DND-41 (cell line): ENCODE results near the gene FRS2.

ENCODE experiments used
- ATAC-seq: fragments of 200-7000 bp; cut with Tn5 transposase; 3 replicates; pipeline ENCODE4 v1.9.1; 2021; ENCODE audit warnings: low read depth; ENCODE audit not compliant: insufficient read depth
- DNase-seq: peaks from one replicate; pipeline ENCODE4 v3.0.0-alpha.2; 2020
- H2AFZ ChIP-seq: 2 replicates; pipeline ENCODE4 v1.6.0; 2012; ENCODE audit warnings: low read depth, low read length
- H3K27ac ChIP-seq: 2 replicates; pipeline ENCODE4 v1.5.1; 2012; ENCODE audit warnings: low read length, inconsistent platforms
- H3K27me3 ChIP-seq: fragments of 200-600 bp; sonication (generic); 2 replicates; pipeline ENCODE4 v1.6.0; 2012; ENCODE audit warnings: low read length, mild to moderate bottlenecking, inconsistent platforms; ENCODE audit not compliant: insufficient read depth, poor library complexity
- H3K36me3 ChIP-seq: 2 replicates; pipeline ENCODE4 v1.5.1; 2012; ENCODE audit warnings: low read length, inconsistent platforms; ENCODE audit not compliant: insufficient read depth
- H3K4me1 ChIP-seq: 2 replicates; pipeline ENCODE4 v1.5.1; 2012; ENCODE audit warnings: mild to moderate bottlenecking, low read length; ENCODE audit not compliant: insufficient read depth
- H3K4me2 ChIP-seq: 2 replicates; pipeline ENCODE4 v1.6.0; 2012; ENCODE audit warnings: mild to moderate bottlenecking, moderate library complexity, low read length, inconsistent platforms; ENCODE audit not compliant: insufficient read depth
- H3K4me3 ChIP-seq, 2 experiments: fragments of 200-600 bp in 1 of 2; shearing (Covaris generic) in 1 of 2; 2 replicates each; pipeline ENCODE4 v1.5.1; 2012 to 2016; ENCODE audit warnings: inconsistent platforms in 2 of 2, low read length in 2 of 2, mild to moderate bottlenecking in 2 of 2, low read depth in 1 of 2, moderate library complexity in 1 of 2
- H3K79me2 ChIP-seq: 2 replicates; pipeline ENCODE4 v1.6.0; 2012; ENCODE audit warnings: low read length, inconsistent platforms; ENCODE audit not compliant: insufficient read depth
- H3K9ac ChIP-seq: 2 replicates; pipeline ENCODE4 v1.6.0; 2012; ENCODE audit warnings: low read depth, mild to moderate bottlenecking, inconsistent platforms, low read length, moderate library complexity
- H3K9me3 ChIP-seq: 2 replicates; pipeline ENCODE4 v1.5.1; 2012; ENCODE audit warnings: low read length, moderate library complexity, mild to moderate bottlenecking, inconsistent platforms; ENCODE audit not compliant: insufficient read depth, severe bottlenecking
- H4K20me1 ChIP-seq: 2 replicates; pipeline ENCODE4 v1.6.0; 2012; ENCODE audit warnings: low read length; ENCODE audit not compliant: insufficient read depth
- EZH2 ChIP-seq: IDR thresholded peaks from 3 replicates; pipeline ENCODE4 v1.6.1; 2012; ENCODE audit warnings: borderline replicate concordance, low read depth, mild to moderate bottlenecking, moderate library complexity, low read length, inconsistent platforms; ENCODE audit not compliant: severe bottlenecking
- TF ChIP-seq, protein P1 (sequence below): IDR thresholded peaks from 2 replicates; pipeline ENCODE4 v1.5.1; 2012; ENCODE audit warnings: borderline replicate concordance, low read length, moderate library complexity, mild to moderate bottlenecking; ENCODE audit not compliant: poor library complexity, severe bottlenecking; ENCODE audit errors: extremely low read depth

Gene FRS2

DNA sequence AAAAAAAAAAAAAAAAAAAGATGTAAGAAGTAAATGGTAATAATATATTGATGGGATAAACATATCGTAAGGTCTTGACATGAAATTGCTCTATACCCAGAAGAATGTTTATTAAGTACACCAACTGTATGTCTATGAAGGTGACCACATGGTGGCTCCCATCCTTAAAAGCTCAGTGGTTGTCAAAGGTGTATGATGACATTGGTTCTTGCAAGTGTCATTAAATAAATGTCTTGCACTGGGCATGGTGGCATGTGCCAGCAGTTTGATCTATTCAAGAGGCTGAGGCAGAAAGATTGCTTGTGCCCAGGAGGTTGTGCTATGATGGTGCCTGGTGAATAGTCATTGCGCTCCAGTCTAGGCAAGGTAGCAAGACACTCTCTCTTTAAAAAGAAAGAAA, 125.5 kb downstream of the FRS2 start:
- no peak for TF ChIP-seq EZH2
- TF ChIP-seq, protein P1, sequence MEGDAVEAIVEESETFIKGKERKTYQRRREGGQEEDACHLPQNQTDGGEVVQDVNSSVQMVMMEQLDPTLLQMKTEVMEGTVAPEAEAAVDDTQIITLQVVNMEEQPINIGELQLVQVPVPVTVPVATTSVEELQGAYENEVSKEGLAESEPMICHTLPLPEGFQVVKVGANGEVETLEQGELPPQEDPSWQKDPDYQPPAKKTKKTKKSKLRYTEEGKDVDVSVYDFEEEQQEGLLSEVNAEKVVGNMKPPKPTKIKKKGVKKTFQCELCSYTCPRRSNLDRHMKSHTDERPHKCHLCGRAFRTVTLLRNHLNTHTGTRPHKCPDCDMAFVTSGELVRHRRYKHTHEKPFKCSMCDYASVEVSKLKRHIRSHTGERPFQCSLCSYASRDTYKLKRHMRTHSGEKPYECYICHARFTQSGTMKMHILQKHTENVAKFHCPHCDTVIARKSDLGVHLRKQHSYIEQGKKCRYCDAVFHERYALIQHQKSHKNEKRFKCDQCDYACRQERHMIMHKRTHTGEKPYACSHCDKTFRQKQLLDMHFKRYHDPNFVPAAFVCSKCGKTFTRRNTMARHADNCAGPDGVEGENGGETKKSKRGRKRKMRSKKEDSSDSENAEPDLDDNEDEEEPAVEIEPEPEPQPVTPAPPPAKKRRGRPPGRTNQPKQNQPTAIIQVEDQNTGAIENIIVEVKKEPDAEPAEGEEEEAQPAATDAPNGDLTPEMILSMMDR = peak; percentile 11
- Histone ChIP-seq H3K79me2 (peaks cover 23% of the 10 kb centered on the region; the same call in 1 of the 2 replicates), H2AFZ (no peak overlapping the region), H3K4me3 (no peak overlapping the region), H3K9me3 (no peaks in the 10 kb centered on the region), H3K9ac (no peak overlapping the region), H4K20me1 (peaks cover 28% of the 10 kb centered on the region; the same call in 1 of the 2 replicates), H3K27ac (no peak overlapping the region), H3K4me1 (no peaks in the 10 kb centered on the region; the same call in 1 of the 2 replicates), H3K36me3 (peaks cover 98% of the 10 kb centered on the region), H3K4me2 (no peak overlapping the region), H3K27me3 (no peaks in the 10 kb centered on the region)
- DNase-seq (no peak), ATAC-seq (peak; percentile 47; the same call in 1 of the 3 replicates)

DNA sequence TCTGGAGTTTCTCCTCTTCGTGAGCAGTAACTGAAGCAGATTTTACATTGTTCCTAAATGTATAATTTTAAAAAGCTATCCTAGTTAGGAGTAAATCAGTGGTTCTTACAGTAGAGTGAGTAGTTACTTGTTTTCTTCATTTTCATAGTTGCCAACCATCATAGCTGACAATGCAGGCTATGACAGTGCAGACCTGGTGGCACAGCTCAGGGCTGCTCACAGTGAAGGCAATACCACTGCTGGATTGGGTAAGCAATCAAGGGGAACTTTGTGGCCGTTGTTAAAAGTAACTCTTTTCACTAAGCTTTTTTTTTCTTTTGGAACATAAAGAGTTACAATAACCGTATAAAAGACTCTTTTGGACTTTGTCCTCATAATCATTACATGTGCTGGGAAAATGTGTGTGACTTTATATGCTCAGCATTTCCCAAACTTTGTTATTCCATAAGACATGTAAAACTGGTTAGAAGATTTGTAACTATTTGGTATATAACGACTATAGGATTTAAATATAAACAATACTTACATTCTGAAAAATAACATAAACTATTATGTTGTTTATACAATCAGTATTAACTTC, 128.1 kb downstream of the FRS2 start:
- no peaks in the 10 kb centered on the region for H3K4me1 ChIP-seq
- peaks cover 13% of the 10 kb centered on the region; the same call in 1 of the 2 replicates for H3K79me2 ChIP-seq
- no peak for ATAC-seq
- no peak overlapping the region for H3K27ac ChIP-seq
- peaks cover 98% of the 10 kb centered on the region for H3K36me3 ChIP-seq
- TF ChIP-seq EZH2 = no peak
- TF ChIP-seq, protein P1 = no peak
- no peak overlapping the region for H2AFZ ChIP-seq
- no peak overlapping the region for H3K9ac ChIP-seq
- no peak overlapping the region for H3K4me3 ChIP-seq
- H3K9me3 ChIP-seq = no peaks in the 10 kb centered on the region
- no peaks in the 10 kb centered on the region for H3K27me3 ChIP-seq
- H4K20me1 ChIP-seq = peaks cover 24% of the 10 kb centered on the region; the same call in 1 of the 2 replicates
- H3K4me2 ChIP-seq = no peak overlapping the region
- DNase-seq = no peak

- Histone ChIP-seq H3K9ac (no peak overlapping the region), H2AFZ (no peak overlapping the region), H3K4me1 (no peaks in the 10 kb centered on the region), H3K4me2 (no peak overlapping the region), H4K20me1 (peaks cover 18% of the 10 kb centered on the region; the same call in 1 of the 2 replicates), H3K4me3 (no peak overlapping the region), H3K27ac (no peak overlapping the region), H3K79me2 (peaks cover 2% of the 10 kb centered on the region; the same call in 1 of the 2 replicates), H3K9me3 (no peaks in the 10 kb centered on the region), H3K27me3 (no peaks in the 10 kb centered on the region), H3K36me3 (peaks cover 76% of the 10 kb centered on the region)
- DNase-seq (no peak), ATAC-seq (no peak)
- no peak for TF ChIP-seq EZH2
- TF ChIP-seq, protein P1 = no peak
These were observed 130.6 kb downstream of the FRS2 start for GRCh38 chr12:69600804-69601203.
